Colonic mucosa (tissue), 4 donors: ENCODE results near the gene LEFTY1. TPM values are rescaled to one million over a fixed set of nuclear protein-coding genes. Genes with fewer than 3 reads are reported as not detected.

Experiments used
- DNase-seq: peaks from one replicate; pipeline ENCODE4 v3.0.0-alpha.2; 2020
- H3K27ac ChIP-seq: fragments of 200-600 bp; one replicate; pipeline ENCODE4 v1.8.0; 2021
- H3K27me3 ChIP-seq: fragments of 200-600 bp; one replicate; pipeline ENCODE4 v1.8.0; 2021
- H3K36me3 ChIP-seq: fragments of 200-600 bp; one replicate; pipeline ENCODE4 v1.8.0; 2021
- H3K4me1 ChIP-seq: fragments of 200-600 bp; one replicate; pipeline ENCODE4 v1.8.0; 2021; ENCODE audit warnings: mild to moderate bottlenecking
- H3K4me3 ChIP-seq: fragments of 200-600 bp; one replicate; pipeline ENCODE4 v1.8.0; 2021
- H3K9ac ChIP-seq, 2 donors: one replicate each; pipeline ENCODE4 v1.7.0; 2013; ENCODE audit warnings: control low read depth in 2 of 2, low read depth in 2 of 2, low read length in 2 of 2
- H3K9me3 ChIP-seq: fragments of 200-600 bp; one replicate; pipeline ENCODE4 v1.8.0; 2021
- intact Hi-C: fragments of 100-400 bp; cut with DNase I; formaldehyde crosslinking; loops from one replicate; pipeline ENCODE4 v1.14.1; 2022
- total RNA-seq, 2 donors: library from RNA; stranded (reverse); fragmentation: NEBNext Ultra II Directional in 1 of 2; extraction: Animal tissue kit (Norgen Biotek cat#: 25700) in 1 of 2; gene quantifications; one replicate each; pipeline ENCODE4 v1.2.1, GENCODE V29; 2021
- TF ChIP-seq, protein P1 (sequence below): fragments of 200-600 bp; IDR thresholded peaks from one replicate; pipeline ENCODE4 v1.8.0; 2022; ENCODE audit warnings: antibody characterized with exemption, mild to moderate bottlenecking
- donor health status: healthy.
- donor health status: DM: no; HTN: no; CAD: no.
- donor health status: DM: no; HTN: no; CAD: no.

Gene LEFTY1
- total RNA-seq, 2 donors from 2014 or later: 201 to 211 TPM

DNA sequence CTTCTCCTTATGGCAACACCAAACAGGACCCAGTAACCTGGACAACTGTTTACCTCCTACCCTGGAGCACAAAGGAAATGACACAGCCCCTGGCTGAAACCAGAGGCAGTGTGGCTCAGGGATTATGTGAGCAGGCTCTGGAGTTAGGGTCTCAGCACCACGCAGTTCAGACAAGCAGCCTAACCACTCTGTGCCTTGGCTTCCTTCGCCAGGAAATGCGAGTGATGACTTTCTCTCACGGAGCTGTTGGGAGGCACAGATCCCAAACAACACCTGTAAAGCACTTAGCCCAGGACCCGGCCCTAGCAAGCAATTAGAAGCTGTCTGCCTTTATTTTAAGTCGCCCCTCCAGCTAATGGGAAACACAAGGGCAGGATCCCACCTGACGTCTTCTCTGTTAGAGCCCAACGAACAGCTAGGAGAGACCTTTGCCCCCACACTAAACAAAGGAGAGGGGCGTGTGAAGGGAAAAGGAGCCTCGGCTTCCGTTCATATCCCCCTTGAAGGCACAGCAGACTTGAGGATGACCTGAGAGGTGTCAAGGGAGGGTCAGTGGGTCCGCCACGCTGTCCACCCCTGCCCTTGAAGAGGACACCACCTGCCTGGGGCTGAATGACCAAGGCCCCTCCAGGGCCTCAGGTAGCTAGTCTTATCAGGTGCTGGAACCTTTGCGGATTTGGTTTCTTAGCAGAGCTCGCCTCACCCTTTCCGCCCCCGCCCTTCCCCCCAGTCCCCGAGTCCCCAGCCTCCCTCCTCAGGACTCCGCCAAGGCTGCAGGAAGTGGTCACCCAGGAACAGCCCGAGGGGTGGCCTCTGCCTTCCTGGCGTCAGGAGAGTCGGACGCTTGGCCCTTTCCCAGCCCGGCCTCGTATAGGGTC lies 7.6 kb downstream of the LEFTY1 start:
- Histone ChIP-seq H3K4me1 (peaks cover 22% of the 10 kb centered on the region), H3K4me3 (peak overlapping the region; percentile 73), H3K36me3 (no peaks in the 10 kb centered on the region), H3K27ac (peak overlapping the region; percentile 95), H3K9ac (peak overlapping the region; percentile 99 to 100), H3K9me3 (no peaks in the 10 kb centered on the region), H3K27me3 (no peaks in the 10 kb centered on the region)
- TF ChIP-seq, protein P1, sequence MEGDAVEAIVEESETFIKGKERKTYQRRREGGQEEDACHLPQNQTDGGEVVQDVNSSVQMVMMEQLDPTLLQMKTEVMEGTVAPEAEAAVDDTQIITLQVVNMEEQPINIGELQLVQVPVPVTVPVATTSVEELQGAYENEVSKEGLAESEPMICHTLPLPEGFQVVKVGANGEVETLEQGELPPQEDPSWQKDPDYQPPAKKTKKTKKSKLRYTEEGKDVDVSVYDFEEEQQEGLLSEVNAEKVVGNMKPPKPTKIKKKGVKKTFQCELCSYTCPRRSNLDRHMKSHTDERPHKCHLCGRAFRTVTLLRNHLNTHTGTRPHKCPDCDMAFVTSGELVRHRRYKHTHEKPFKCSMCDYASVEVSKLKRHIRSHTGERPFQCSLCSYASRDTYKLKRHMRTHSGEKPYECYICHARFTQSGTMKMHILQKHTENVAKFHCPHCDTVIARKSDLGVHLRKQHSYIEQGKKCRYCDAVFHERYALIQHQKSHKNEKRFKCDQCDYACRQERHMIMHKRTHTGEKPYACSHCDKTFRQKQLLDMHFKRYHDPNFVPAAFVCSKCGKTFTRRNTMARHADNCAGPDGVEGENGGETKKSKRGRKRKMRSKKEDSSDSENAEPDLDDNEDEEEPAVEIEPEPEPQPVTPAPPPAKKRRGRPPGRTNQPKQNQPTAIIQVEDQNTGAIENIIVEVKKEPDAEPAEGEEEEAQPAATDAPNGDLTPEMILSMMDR: no peak
- peak; percentile 79 for DNase-seq
- intact Hi-C loops: no loop called here

DNA sequence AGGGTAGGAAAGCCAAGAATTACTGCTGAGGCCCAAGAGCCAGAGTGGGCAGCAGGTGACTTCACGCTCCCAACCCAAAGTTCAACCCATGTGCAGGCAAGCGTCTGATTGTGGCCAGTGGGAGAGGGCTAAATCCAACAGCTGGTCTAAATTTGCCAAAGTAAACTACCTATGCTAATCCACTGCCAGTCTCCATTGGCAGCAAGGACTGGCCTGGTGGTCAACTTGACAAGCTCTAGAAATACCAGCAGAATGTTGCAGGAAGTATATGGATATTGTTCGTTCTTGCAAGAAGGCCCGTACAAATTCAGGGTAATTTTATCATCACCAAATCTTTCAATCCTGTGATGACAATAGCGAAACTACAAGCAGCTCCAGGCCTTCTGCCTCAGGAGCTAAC lies 8.3 kb downstream of the LEFTY1 start:
- intact Hi-C loops: no loop called here
- Histone ChIP-seq H3K9me3 (no peaks in the 10 kb centered on the region), H3K36me3 (no peaks in the 10 kb centered on the region), H3K27ac (peak overlapping the region; percentile 95), H3K4me1 (peaks cover 22% of the 10 kb centered on the region), H3K9ac (peak overlapping the region; percentile 48 to 100), H3K27me3 (no peaks in the 10 kb centered on the region), H3K4me3 (peak overlapping the region; percentile 73)
- peak; percentile 45 for DNase-seq
- TF ChIP-seq, protein P1: no peak

DNA sequence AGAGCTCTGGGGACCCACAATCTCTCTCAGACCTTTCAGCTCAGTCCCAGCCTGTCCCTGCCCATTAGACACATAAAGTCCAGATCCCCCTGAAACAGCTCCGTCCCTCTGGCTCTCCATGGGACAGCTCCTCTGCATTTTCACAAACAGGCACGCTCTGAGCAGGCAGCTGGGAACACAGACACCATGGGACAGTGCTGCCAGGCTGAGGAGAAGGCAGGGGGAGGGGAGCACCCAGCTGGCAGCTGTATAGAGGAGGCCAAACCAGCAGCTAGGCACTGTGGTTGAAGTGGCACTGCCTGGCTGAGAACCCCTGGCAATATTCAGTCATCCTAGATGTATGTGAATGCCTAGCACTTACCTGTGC lies 8.7 kb downstream of the LEFTY1 start:
- no peak for DNase-seq
- H3K9me3 ChIP-seq: no peaks in the 10 kb centered on the region
- H3K4me1 ChIP-seq: peaks cover 22% of the 10 kb centered on the region
- H3K36me3 ChIP-seq: no peaks in the 10 kb centered on the region
- H3K27ac ChIP-seq: peak overlapping the region; percentile 95
- TF ChIP-seq, protein P1: no peak
- peak overlapping the region; percentile 73 for H3K4me3 ChIP-seq
- H3K9ac ChIP-seq: peak overlapping the region; percentile 51 to 100
- intact Hi-C loops: no loop called here
- H3K27me3 ChIP-seq: no peaks in the 10 kb centered on the region

DNA sequence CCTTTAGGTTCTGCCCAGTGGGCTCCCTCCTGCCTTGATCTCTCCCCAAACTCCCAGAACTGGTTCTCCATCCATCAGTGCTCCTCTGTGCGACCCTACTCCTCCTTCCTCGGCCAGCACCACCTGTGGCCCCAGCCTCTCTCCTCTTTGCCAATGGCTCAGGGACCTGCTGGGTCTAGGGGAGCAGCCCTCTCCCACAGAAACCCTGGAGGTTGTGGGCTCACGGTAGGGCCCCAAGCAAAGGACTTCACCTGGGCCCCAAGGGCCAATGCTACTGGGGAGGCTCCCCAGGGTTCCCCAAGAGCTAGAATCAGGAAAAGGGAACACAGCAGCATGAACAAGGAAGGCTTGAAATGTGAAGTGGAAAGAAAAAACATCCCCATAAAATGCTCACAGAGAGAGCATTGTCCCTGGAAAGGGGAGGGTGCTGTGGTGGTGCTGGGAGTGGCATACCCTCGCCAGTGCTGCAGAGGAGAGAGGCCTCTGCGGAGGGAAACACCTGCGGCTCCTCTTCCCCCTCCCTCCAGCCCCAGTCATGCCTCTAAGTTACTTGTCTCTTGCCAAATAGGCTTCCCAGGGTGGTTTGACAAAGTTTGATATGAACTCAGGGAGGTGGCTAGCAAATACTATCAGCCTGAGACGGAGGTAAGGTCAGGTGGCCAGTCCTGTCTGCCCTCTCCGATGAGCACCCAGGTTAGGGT lies 9.3 kb downstream of the LEFTY1 start:
- Histone ChIP-seq H3K9ac (peak overlapping the region; percentile 51 to 100), H3K4me1 (peaks cover 22% of the 10 kb centered on the region), H3K4me3 (no peak overlapping the region), H3K9me3 (no peaks in the 10 kb centered on the region), H3K36me3 (no peaks in the 10 kb centered on the region), H3K27ac (peak overlapping the region; percentile 95), H3K27me3 (no peaks in the 10 kb centered on the region)
- intact Hi-C loops: no loop called here
- TF ChIP-seq, protein P1: no peak
- DNase-seq: peak; percentile 81

DNA sequence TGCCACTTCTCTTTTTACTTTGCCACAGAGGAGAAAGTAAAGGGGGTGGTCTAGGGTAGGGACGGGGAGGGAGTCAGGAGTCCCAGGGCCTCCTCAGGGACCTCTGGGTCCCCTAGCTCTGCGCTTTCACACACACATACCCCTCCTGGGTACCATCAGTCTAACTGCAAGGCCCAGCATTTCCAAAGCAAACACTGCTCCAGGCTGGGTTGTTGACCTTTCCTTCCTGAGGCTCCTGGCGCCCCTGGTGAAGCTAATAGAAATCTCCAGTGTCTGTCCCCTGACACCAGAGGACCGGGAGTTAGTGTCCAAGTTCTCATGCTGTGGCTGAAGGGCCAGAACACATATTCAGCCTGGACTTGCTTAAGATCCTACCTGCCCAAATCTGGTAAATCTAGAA lies 10.7 kb downstream of the LEFTY1 start:
- peak; percentile 52 for DNase-seq
- Histone ChIP-seq H3K4me1 (peaks cover 22% of the 10 kb centered on the region), H3K27ac (peak overlapping the region; percentile 85), H3K27me3 (no peaks in the 10 kb centered on the region), H3K9ac (peak overlapping the region in 1 of 2 donors; percentile 100), H3K36me3 (no peaks in the 10 kb centered on the region), H3K4me3 (no peak overlapping the region), H3K9me3 (no peaks in the 10 kb centered on the region)
- intact Hi-C loops: no loop called here
- TF ChIP-seq, protein P1: no peak
